GM21737 (cell line): ENCODE data around the gene NHSL1.

ENCODE experiments used
- ATAC-seq: cut with Tn5 transposase; IDR thresholded peaks from one replicate; pipeline ENCODE4 v1.9.1; 2021; ENCODE audit warnings: mild to moderate bottlenecking, moderate library complexity; ENCODE audit not compliant: unreplicated experiment

Gene NHSL1

DNA sequence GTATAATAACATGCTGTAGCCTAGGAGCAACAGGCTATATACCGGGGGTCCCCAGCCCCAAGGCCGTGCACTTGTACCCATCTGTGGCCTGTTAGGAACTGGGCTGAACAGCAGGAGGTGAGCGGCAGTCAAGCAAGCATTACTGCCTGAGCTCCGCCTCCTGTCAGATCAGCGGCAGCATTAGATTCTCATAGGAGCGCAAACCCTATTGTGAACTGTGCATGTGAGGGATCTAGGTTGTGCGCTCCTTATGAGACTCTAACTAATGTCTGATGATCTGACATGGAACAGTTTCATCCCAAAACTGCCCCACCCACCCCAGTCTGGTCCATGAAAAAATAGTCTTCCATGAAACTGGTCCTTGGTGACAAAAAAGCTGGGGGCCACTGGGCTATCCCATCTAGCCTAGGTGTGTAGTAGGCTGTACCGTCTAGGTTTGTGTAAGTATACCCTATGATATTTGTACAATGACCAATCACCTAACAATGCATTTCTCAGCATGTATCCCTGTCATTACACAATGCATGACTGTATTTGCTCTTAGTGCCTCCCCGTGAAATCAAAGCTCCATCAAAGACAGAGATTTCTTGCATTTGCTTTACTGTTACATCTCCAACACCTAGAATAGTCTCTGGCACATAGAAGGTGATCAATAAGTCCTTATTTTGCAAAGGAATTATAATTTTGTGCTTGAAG lies 30.8 kb downstream of the NHSL1 start:
- ATAC-seq: no peak

DNA sequence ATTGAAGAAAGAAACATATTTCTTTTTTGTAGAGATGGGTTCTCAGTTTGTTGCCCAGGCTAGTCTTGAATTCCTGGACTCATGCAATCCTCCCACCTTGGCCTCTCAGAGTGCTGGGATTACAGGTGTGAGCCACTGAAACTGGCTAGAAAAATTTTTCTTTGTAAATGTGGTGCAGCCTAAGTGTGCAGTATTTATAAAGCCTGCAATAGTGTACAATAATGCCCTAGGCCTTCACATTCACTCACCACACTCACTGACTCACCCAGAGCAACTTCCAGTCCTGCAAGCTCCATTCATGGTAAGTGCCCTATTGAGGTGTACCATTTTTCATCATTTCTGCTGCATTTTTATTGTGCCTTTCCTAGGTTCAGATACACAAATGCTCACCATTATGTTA lies 31.4 kb downstream of the NHSL1 start:
- ATAC-seq: no peak

DNA sequence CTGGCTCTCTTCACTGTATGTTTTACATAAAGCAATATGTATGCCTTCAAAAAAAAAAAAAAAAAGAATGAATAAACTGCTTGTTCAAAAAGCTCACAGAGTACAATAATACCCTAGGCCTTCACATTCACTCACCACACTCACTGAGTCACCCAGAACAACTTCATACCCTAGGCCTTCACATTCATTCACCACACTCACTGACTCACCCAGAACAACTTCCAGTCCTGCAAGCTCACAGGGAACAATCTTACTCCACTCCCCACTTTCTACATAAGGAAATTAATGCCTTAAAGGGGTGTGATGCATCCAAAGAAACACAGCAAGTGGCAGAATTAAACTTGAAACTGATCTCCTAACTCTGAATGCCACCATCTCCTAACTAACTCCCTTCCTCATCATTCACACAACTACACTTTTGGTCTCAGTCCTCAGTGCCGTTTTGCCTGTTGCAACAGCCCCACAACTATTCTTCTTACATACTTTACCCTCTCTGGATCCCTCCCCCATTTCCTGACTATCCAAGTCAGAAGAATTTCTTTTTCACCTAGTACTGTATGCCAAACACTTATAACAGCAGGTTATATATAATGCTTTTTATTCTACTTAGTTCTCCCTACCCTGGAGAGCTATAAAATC lies 34.2 kb downstream of the NHSL1 start:
- ATAC-seq: no peak

DNA sequence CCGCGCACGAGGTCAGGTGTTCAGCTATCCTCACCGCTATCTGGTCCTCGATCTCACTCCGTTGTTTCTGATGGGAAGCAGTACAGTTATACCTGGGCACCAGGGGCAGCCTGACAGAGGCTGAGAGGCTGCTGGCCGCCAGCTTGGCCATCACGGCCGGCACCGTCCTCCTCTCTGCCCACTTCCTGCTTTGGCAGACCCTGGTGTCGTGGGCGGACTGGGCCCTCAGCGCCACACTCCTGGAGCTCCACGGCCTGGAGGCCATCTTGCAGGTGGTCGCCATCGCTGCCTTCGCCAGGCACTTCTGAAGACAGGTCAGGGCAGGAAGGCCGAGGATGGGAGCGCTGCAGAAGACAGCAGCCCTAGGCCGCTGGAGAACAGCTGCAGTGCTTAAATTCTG lies 35.2 kb downstream of the NHSL1 start:
- no peak for ATAC-seq

DNA sequence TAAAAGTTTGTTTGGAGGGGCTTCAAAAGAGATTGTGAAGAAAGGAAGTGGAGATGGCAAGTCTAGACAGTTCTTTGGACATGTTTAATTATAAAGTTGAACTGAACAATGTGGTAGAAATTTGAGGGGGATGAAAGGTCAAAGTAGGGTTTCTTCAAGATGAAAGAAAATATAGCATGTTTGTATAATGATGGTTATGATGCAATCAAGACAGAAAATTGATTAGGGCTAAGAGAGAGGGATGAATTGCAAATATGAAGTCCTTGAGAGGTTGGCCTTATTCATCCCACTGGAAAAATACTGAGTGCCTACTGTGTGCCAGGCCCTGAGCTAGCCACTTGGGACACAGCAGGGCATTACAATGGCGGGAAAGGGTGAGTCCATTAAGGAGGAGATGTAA lies 37.6 kb downstream of the NHSL1 start:
- no peak for ATAC-seq

DNA sequence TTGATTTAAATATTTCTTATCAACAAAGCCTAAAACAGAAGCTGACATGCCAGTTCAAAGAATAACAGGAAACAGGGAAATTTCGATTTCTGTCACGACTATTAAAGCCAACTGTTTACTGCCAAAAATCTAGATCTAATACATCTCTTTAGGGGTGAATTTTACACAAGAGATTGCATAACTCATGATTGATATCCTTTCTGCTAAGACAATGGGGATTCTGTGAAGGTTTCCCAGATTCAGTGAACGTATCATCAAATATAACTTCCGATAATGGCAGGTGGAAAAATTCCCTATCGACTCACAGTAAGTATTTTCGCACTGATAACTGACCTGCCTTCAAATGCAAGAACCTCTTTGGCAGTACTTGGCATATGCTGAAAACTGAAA lies 42.9 kb downstream of the NHSL1 start:
- ATAC-seq: no peak

DNA sequence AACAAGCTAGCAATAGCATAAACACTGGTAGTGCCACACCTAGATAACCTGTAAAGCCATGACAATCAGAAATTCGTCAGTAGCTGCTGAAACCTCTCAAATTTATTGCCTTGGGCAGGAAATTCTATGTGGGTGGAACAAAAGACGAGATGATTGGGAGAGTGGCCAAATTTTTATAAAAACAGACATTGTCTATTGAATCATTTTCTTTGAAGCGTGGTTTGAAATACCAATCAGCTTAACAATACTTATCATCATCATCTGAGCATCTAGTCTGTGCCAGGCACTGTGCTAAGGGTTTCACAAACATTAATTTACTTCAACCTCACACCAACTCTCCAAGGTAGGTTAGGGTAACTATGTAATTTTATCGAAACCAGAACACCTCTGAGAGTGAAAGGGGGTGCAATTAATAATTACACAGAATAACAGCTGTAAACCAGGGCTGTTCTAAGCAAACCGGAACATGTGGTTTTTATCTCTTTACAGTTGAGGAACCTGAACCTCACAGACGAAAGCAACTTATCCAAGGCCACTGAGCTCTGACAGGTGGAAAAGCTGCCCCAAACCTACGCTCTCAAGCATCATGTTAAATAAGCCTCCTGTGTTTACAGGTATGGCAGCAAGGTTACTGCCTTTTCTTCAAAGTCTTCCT lies 43.4 kb downstream of the NHSL1 start:
- peak; percentile 99 for ATAC-seq

DNA sequence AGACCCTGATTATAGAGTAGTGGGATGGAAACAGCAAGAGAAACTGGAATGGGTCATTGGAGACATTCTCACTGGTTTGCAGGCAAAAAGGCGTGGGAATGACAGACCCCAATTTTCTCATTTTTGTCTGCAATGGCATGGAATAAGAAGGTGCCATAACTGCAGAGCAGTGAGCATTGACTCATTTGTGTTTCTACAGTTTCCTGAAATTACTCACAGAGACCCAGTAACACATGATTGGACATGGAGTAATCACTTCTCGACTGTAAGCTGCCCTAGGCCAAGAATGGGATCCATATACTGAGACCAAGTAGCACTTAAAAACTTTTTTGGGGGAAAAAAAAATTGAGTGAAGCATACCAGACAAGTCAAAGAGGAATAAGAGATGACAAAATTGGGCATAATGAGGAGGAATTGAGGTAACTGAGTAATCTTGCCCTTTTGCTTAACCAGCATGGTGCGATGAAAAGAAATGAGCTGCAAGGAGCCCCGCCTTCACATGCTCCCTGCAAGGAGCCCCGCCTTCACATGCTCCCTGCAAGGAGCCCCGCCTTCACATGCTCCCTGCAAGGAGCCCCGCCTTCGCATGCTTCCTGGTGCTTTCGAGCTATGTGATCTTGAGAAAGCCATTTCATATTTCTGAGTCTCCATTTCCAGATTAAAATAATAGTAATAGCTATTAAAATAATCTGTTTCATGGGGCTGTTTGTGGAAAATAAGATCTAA lies 44.1 kb downstream of the NHSL1 start:
- no peak for ATAC-seq

DNA sequence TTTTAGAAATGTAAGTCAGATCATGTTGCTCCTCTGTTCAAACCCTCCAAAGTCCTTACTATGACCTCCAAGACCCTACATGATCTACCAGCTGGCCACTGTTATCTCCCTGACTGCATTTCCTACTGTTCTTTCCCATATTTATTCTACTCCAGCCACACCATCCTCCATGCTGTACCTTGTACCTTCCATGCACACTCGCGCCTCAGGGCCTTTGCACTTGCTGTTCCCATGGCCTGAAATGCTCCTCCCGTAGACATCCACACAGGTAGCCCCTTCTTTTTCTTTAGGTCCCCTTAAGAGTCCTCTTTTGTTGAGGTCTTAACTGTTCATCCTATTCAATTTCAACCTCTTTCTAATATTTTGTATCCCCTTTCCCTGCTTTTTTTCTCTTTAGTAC lies 48.3 kb downstream of the NHSL1 start:
- no peak for ATAC-seq

DNA sequence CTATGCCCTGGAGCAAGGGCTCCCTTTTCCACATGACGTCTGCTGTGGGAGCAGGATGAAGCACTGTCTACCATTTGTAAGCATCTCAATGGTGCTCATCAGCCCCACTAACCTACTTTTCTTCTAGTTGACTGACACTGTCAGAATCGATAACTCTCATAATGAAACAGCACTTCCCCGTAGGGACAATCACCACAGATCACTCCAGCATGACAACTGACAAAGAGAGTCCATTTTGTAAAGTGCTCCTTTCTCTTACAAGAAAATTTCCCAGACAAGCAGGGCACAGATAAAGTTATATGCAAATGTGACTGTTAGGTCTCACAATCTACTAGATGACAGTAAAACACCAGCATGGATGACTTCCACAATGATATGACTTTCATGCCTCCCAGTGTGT lies 48.8 kb downstream of the NHSL1 start:
- ATAC-seq: no peak

DNA sequence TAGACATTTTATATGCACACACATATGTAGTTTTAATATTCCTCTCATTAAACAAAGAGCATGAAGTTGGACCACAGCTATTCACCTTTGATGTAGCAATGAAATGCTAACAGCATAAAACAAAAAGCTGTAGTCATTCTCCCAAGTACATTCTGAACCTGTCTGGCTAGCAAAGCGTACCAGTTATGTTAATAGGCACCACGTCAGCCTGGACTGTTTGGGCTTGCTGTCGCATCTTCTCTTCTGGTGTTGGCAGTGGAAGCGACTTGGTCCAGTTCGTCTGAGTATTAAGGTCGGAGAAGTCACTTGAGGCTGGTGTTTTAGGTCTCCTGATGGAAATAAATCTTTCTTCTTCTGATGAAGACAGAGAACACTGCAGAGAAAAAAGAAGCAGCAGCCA lies 52.5 kb downstream of the NHSL1 start:
- ATAC-seq: no peak

DNA sequence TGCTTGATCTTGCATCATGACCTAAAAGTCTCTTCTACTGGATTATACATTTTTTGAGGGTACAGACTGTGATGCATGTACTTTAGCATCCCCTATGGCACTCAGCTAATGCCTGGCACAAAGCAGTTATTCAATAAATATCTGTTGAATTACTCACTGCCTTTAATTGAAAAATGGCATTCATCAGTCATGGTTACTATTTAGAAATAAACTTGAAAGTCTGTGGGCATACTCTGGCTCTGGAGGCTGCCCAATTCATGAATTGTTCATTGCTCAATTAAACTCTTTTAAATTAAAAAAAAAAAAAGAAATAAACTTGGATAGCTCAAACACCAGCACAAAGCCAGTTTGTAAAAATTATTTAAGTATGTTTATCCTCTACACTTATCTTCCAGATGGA lies 55.3 kb downstream of the NHSL1 start:
- no peak for ATAC-seq

DNA sequence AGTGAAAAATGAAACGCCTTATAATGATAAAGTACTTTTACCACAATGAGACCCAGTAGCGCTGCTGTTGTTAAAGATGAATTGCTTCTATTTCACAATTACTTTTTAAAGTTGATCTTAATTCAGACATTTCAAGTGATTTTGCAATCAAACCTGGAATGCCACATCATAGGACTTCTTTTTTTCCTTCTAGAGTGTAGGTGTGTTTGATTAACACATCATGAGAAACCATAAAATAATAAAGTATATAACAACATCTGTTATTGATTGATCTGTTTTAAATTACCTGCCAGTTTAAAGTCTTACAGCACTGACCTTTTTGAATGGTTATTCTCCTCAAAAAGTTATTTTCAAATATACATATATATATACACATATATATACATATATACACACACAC lies 56.6 kb downstream of the NHSL1 start:
- no peak for ATAC-seq

DNA sequence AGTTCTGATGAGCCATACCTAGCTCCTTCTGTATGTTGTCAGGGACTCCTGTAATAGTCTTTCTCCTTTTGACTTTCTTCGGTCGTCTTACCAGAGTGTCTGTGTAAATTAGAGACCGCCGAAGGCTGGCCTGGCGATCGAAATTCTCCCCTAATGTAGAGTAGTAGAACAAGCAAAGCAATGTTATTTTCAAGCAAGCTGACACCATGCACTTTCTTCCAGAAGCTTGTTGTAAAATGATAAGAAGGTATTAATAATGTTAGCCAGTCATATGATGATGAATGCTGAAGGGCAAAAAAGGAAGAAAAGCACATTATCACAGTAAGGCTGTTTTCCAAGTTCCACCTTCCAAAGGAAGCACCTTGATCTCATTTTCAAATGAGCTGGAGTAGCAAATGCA lies 57.3 kb downstream of the NHSL1 start:
- no peak for ATAC-seq

DNA sequence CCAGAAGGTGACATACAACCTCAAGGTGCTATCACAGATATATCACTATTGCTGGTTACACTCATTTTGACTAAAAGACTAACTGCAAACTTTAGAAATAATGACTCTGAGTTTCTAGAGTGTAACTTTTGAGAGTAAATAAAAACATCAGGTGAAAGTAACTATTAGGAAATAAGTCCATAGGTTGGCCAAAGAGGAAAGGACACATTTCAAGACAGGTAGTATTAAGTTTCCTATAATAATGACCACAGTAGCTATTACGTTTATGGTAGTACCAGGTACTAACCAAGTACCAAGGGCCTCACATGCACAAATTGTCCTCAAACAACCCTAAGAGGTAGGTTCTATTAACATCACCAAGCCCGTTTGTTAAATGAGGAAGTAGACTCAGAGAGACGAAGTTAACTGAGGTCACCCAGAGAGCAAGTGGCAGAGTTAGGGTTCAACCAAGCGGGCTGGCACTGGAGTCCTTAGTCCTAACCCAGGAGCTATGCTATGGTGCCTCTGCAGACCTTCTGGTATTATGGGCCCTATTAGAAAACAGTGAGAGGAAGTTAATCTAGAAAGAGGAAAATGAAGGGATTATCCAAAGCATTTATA lies 58.4 kb downstream of the NHSL1 start:
- no peak for ATAC-seq

DNA sequence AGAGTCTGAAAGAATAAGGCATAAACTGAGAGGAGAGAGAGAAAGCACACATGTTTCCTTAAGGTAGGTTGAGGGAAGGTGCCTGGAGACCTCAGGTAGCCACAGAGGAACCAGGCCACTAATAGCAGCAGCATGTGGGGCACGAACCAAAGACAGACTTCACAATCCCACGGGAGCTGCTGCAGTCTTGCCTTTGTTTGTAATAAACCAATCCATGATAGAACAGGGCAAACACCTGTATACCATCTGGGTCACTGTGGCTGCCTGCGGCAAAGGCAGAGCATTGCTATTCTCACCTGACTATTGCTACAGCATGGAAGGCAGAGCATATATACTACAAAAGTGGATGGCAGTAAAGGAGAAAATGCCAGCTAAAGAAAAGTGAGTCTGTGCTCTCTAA lies 59.0 kb downstream of the NHSL1 start:
- ATAC-seq: no peak

DNA sequence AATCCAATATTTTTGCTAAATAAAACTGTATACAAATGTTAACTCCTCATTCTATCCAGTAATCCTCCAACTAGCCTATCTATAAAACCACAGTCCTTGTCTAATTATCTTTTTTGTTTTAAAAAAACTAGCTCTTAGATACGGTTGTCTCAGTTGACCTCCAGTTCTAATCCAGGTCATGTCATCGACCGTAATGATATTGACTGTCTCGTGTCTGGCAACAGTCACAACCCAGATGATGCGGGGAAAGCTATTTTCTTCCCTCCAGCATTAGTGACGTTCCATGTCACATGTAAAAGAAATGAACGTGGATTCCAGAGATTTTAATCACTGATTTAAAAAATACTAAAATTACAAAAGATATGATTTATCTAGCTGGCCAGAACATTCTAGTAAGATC lies 59.7 kb downstream of the NHSL1 start:
- ATAC-seq: no peak

DNA sequence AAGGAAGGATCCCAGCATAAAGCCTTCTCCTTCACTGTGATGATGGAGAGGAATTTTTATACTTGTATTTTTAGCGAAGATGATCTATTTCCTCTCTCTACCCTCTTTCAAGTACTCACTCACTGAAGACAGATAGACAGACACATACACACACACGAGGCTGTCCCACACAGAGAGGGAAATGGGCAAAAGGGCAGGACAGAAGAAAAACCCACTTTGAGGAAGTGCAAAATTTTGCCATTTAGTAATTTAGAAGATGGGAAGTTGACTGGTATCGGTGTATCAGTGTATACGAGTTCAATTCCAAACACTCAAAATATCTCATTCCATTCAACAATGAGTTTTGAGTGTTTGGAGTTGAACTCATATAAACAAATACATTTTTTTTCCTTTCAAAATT lies 64.4 kb downstream of the NHSL1 start:
- no peak for ATAC-seq

DNA sequence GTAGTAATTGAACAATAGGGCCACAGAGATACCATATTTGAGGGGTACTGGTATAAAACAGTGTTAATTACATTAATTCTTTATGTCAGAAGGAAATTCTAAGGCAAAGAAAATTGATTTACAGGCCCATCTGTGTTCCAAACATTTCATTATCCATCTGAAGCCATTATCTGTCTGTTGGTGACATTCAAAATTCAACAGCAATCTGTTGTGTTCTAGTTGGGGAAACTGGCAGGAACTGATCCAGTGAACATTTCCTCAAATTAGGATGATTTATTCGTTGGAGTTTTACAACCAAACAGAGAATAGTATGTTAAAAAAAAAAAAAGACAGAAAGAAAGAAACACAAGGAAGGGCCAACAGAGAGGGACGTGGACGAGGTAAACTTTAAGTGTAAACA lies 65.2 kb downstream of the NHSL1 start:
- ATAC-seq: no peak

DNA sequence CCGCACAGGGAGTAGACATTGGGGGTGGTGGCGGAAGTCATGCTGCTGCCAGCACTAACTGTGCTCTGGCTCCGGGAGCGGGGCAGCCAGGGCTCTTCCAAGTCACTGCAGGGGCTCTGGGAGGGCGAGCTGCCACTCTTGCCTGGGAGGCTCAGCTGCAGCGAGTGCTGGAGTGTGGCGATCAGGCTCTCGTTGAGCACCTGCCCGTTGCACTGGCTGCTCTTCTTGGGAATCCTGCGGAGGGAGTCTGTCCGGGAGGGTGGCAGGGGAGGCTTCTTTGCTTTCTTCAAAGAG lies 67.3 kb downstream of the NHSL1 start:
- no peak for ATAC-seq

DNA sequence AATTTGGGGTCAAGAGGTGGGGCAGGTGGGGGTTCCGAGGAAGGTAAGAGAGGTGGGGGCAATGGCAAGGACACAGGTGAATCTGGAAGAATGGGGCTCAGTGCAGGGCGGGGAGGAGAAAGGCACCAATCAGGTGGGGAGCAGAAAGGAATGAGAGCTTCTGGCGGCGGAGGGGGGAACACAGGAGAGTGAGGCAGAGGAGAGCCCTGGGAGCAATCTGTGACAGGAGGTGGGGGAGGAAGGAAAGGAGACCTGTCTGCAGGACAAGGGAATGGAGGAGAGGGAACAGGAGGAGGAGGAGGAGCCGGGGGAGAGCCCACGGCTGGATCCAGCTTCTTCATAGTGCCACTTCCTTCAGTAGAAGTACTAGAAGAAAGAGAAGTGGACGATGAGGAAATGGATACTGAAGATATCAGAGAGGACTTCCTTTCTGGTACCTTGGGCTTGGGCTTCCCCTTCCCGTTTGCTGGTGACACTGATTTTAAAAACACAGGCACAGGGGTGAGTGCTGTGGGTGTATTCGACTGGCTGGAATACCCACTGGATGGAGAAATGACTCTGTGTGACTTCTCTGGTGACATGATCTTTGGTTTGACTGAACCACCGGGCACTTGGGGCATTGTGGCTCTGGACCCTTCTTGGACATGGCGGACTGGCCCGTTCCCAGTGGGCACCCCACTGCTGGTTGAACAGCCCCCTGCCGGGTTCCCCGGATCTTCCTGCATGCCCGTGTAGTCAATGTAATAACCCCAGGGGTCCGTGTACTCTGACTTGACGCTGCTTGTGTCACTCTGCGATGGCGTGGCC lies 67.8 kb downstream of the NHSL1 start:
- no peak for ATAC-seq
